ENCODE results near the gene B3GALNT1. TPM values are rescaled to one million over a fixed set of nuclear protein-coding genes. Genes with fewer than 3 reads are reported as not detected.

Gene B3GALNT1
- total RNA-seq (19.1 and 22.5 TPM in 2 replicates), polyA plus RNA-seq (10.4 and 11.7 TPM in 2 replicates)

DNA sequence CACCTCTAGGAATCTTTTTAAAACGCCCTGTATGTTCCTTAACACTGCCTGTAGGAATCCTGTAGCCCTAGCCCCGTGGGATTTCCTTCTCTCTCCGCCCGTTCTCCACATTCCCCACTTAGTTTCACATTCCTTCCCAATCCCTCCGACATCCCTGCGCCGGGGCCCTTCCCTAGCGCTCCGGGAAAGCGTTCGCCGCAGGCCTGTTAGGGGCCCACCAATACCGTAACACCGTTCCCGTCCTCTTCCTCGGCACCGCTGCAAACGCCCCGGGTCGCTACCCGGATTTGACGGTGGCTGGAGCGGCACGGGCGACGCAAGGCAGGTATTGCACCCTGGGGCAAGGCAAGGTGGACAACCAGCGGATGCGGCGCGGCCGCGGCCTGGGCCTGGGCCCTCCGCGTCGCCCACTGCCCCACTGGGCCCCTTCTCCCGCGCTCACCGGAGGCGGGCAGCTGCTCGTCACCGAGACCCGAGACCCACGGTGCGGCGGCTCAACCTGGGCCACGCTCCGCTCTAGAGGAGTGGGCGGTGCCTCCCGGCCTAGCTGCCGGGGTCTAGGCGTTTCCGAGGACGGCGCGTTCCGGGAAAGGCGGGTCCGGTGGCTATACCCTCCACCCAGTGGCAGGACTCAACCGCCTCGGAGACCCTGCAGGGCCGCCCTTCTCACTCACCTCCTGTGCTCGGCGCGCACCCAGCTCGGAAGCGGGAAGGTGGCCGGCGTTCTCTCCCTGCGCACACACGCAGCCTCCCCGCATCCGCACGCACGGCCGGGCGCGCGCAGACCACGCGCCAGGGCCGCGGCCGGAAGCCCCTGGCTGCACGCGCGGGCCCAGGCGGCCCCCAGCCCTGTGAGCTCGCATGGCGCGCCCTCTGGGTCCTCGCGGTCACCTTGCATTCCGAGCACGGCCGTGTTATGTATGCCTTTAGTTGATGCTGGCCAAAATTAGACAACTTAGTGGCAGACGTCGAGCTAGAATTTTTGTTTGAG, at the start of gene B3GALNT1:
B3GALNT1 (minus strand) TSS at position 789 of the 991 bp plus-strand sequence. CDS start 18,595 bp downstream, outside the sequence.
- WGBS (ENCODE audit: low lambda C conversion rate, missing lambda C conversion rate), result 6% methylated on average over 93 of the region's 97 CpGs
- Histone ChIP-seq H3K4me2 (peak within 1 kb of the TSS; percentile 89), H3K9me3 (ENCODE audit: low read depth) (no peaks in the 10 kb centered on the region), H4K20me1 (ENCODE audit: insufficient read depth, poor library complexity, severe bottlenecking) (no peaks in the 10 kb centered on the region), H3K36me3 (replicated peaks; ENCODE audit: insufficient read depth, low read depth) (no peaks in the 10 kb centered on the region), H3K4me1 (ENCODE audit: insufficient read depth) (no peaks in the 10 kb centered on the region), H3K4me3 (peak within 1 kb of the TSS; percentile 67), H3K9me2 (replicated peaks; ENCODE audit: insufficient read depth) (no peaks in the 10 kb centered on the region), H3K27me3 (no peaks in the 10 kb centered on the region), H3K79me2 (no peaks in the 10 kb centered on the region), H2AFZ (peak within 1 kb of the TSS; percentile 95), H3K27ac (peak within 1 kb of the TSS; percentile 80)
- TF ChIP-seq EZH2 (IDR thresholded peaks at IDR 0.05; ENCODE audit: borderline replicate concordance), result no peak
- TF ChIP-seq, protein P1, sequence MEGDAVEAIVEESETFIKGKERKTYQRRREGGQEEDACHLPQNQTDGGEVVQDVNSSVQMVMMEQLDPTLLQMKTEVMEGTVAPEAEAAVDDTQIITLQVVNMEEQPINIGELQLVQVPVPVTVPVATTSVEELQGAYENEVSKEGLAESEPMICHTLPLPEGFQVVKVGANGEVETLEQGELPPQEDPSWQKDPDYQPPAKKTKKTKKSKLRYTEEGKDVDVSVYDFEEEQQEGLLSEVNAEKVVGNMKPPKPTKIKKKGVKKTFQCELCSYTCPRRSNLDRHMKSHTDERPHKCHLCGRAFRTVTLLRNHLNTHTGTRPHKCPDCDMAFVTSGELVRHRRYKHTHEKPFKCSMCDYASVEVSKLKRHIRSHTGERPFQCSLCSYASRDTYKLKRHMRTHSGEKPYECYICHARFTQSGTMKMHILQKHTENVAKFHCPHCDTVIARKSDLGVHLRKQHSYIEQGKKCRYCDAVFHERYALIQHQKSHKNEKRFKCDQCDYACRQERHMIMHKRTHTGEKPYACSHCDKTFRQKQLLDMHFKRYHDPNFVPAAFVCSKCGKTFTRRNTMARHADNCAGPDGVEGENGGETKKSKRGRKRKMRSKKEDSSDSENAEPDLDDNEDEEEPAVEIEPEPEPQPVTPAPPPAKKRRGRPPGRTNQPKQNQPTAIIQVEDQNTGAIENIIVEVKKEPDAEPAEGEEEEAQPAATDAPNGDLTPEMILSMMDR (IDR thresholded peaks at IDR 0.05; ENCODE audit: poor library complexity), result no peak
- no peak for TF ChIP-seq EZH2phosphoT487 (IDR thresholded peaks at IDR 0.05; ENCODE audit: low read depth, severe bottlenecking, unreplicated experiment)
- DNase-seq (ENCODE audit: low spot score), result peak; percentile 61

- Histone ChIP-seq H3K27ac (no peak overlapping the region), H3K4me3 (no peak overlapping the region), H2AFZ (no peak overlapping the region), H3K4me1 (ENCODE audit: insufficient read depth) (no peaks in the 10 kb centered on the region), H3K9me2 (replicated peaks; ENCODE audit: insufficient read depth) (no peaks in the 10 kb centered on the region), H4K20me1 (ENCODE audit: insufficient read depth, poor library complexity, severe bottlenecking) (no peaks in the 10 kb centered on the region), H3K27me3 (no peaks in the 10 kb centered on the region), H3K9me3 (ENCODE audit: low read depth) (no peaks in the 10 kb centered on the region), H3K36me3 (replicated peaks; ENCODE audit: insufficient read depth, low read depth) (no peaks in the 10 kb centered on the region), H3K79me2 (no peaks in the 10 kb centered on the region), H3K4me2 (no peak overlapping the region)
- no peak for DNase-seq (ENCODE audit: low spot score)
- 63% methylated on average over 3 of the region's 3 CpGs for WGBS (ENCODE audit: low lambda C conversion rate, missing lambda C conversion rate)
- TF ChIP-seq, protein P1 (IDR thresholded peaks at IDR 0.05; ENCODE audit: poor library complexity), result no peak
- TF ChIP-seq EZH2 (IDR thresholded peaks at IDR 0.05; ENCODE audit: borderline replicate concordance) (no peak), EZH2phosphoT487 (IDR thresholded peaks at IDR 0.05; ENCODE audit: low read depth, severe bottlenecking, unreplicated experiment) (no peak)
Observed at GRCh38 chr3:161153480-161153879, 48.3 kb upstream of the B3GALNT1 start.

- TF ChIP-seq EZH2 (IDR thresholded peaks at IDR 0.05; ENCODE audit: borderline replicate concordance) (no peak), EZH2phosphoT487 (IDR thresholded peaks at IDR 0.05; ENCODE audit: low read depth, severe bottlenecking, unreplicated experiment) (no peak)
- TF ChIP-seq, protein P1 (IDR thresholded peaks at IDR 0.05; ENCODE audit: poor library complexity), result no peak
- H3K4me2 ChIP-seq, result no peak overlapping the region
- H4K20me1 ChIP-seq (ENCODE audit: insufficient read depth, poor library complexity, severe bottlenecking), result no peaks in the 10 kb centered on the region
- DNase-seq (ENCODE audit: low spot score), result no peak
- no peak overlapping the region for H3K27ac ChIP-seq
- H3K9me3 ChIP-seq (ENCODE audit: low read depth), result no peaks in the 10 kb centered on the region
- H3K4me1 ChIP-seq (ENCODE audit: insufficient read depth), result no peaks in the 10 kb centered on the region
- H3K36me3 ChIP-seq (replicated peaks; ENCODE audit: insufficient read depth, low read depth), result no peaks in the 10 kb centered on the region
- no peaks in the 10 kb centered on the region for H3K79me2 ChIP-seq
- H2AFZ ChIP-seq, result no peak overlapping the region
- no peaks in the 10 kb centered on the region for H3K27me3 ChIP-seq
- H3K9me2 ChIP-seq (replicated peaks; ENCODE audit: insufficient read depth), result no peaks in the 10 kb centered on the region
- no peak overlapping the region for H3K4me3 ChIP-seq
Observed at GRCh38 chr3:161150001-161150525, 44.9 kb upstream of the B3GALNT1 start.

Data from hepatocyte (in vitro differentiated cells).